B cell (primary cell): ENCODE measurements around the gene TKT. TPM values are rescaled to one million over a fixed set of nuclear protein-coding genes. Genes with fewer than 3 reads are reported as not detected.
A peak's percentile ranks its signal among the peaks of the same experiment; 100 is the strongest.
"Not testable (repeated sequence)": the region's sequence is repeated elsewhere in the genome, so short reads cannot be mapped to it uniquely, and the experiment has no call there.

Experiments used
- ATAC-seq: fragments of 200-7000 bp; cut with Tn5 transposase; one replicate; pipeline ENCODE4 v1.10.0; 2021; ENCODE audit warnings: low read depth, mild to moderate bottlenecking, moderate number of reproducible peaks, moderate library complexity
- CTCF ChIA-PET: fragments of 350-600 bp; sonication (Branson Sonifier 250); formaldehyde crosslinking; loops from one replicate; lab custom pipeline; 2021; ENCODE audit warnings: antibody characterized with exemption, inconsistent platforms; lab: Charles Lee
- POLR2A ChIA-PET: fragments of 350-600 bp; sonication (Branson Sonifier 250); formaldehyde crosslinking; loops from one replicate; lab custom pipeline; 2021; ENCODE audit warnings: antibody characterized with exemption; lab: Charles Lee
- DNase-seq: peaks from one replicate; pipeline ENCODE4 v3.0.0; 2013
- H2AFZ ChIP-seq: 2 replicates; pipeline ENCODE4 v1.6.1; 2012; ENCODE audit warnings: mild to moderate bottlenecking, low read depth, low read length; ENCODE audit not compliant: insufficient read depth, poor library complexity, severe bottlenecking
- H3K27ac ChIP-seq, 2 donors: 1 replicate in 1 of 2; 2 replicates in 1 of 2; pipeline ENCODE4 v1.5.1; 2012 to 2013; ENCODE audit warnings: low read length in 2 of 2, mild to moderate bottlenecking in 2 of 2, moderate library complexity in 1 of 2
- H3K27me3 ChIP-seq, 4 experiments: fragments of 200-600 bp in 1 of 4; sonication (generic) in 1 of 4; replicated peaks in 1 of 4; 1 replicate in 2 of 4; 2 replicates in 2 of 4; pipeline versions ENCODE4 v1.6.1 to v1.7.0; 2013 to 2016; ENCODE audit warnings: low read length in 3 of 4, mild to moderate bottlenecking in 2 of 4, mixed read lengths in 1 of 4, moderate library complexity in 1 of 4; ENCODE audit not compliant: insufficient read depth in 4 of 4, control insufficient read depth in 3 of 4; ENCODE audit errors: control extremely low read depth in 1 of 4
- H3K36me3 ChIP-seq, 2 experiments: replicated peaks in 1 of 2; 1 replicate in 1 of 2; 2 replicates in 1 of 2; pipeline versions ENCODE4 v1.6.1 to v1.7.1; 2013; ENCODE audit warnings: low read length in 1 of 2; ENCODE audit not compliant: insufficient read depth in 2 of 2, control insufficient read depth in 1 of 2; ENCODE audit errors: control extremely low read depth in 1 of 2, extremely low read depth in 1 of 2
- H3K4me1 ChIP-seq, 2 donors: fragments of 200-600 bp in 1 of 2; sonication (generic) in 1 of 2; 1 replicate in 1 of 2; 2 replicates in 1 of 2; pipeline versions ENCODE4 v1.5.1 to v1.6.1; 2013 to 2017; ENCODE audit warnings: low read length in 2 of 2; ENCODE audit not compliant: control insufficient read depth in 2 of 2, insufficient read depth in 2 of 2
- H3K4me2 ChIP-seq: replicated peaks from 2 replicates; pipeline ENCODE3; 2012; ENCODE audit warnings: mild to moderate bottlenecking, low read depth, low read length; ENCODE audit not compliant: poor library complexity, severe bottlenecking
- H3K4me3 ChIP-seq, 5 experiments: fragments of 200-600 bp in 1 of 5; sonication (generic) in 1 of 5; 1 replicate in 3 of 5; 2 replicates in 2 of 5; pipeline versions ENCODE4 v1.5.1 to v1.7.0; 2011 to 2016; ENCODE audit warnings: low read length in 4 of 5, mild to moderate bottlenecking in 4 of 5, low read depth in 2 of 5, control low read depth in 1 of 5, moderate library complexity in 1 of 5; ENCODE audit not compliant: insufficient read depth in 1 of 5; ENCODE audit errors: control extremely low read depth in 1 of 5, extremely low read depth in 1 of 5
- H3K79me2 ChIP-seq: fragments of 200-600 bp; sonication (generic); one replicate; pipeline ENCODE4 v1.6.0; 2016; ENCODE audit warnings: low read length; ENCODE audit not compliant: control insufficient read depth, insufficient read depth
- H3K9ac ChIP-seq: fragments of 200-600 bp; sonication (generic); 2 replicates; pipeline ENCODE4 v1.6.1; 2017; ENCODE audit warnings: mild to moderate bottlenecking, low read length, moderate library complexity
- H3K9me3 ChIP-seq, 3 donors: one replicate each; pipeline versions ENCODE4 v1.6.1 to v1.7.1; 2013; ENCODE audit warnings: low read length in 2 of 3; ENCODE audit not compliant: control insufficient read depth in 2 of 3, insufficient read depth in 1 of 3; ENCODE audit errors: control extremely low read depth in 1 of 3
- H4K20me1 ChIP-seq: 2 replicates; pipeline ENCODE4 v1.6.0; 2012; ENCODE audit warnings: mild to moderate bottlenecking, low read length; ENCODE audit not compliant: insufficient read depth, control insufficient read depth, poor library complexity, severe bottlenecking
- H3K27ac Mint-ChIP-seq: one replicate; pipeline ENCODE4 v1.8.0; 2021; ENCODE audit warnings: mixed read lengths
- H3K27me3 Mint-ChIP-seq: one replicate; pipeline ENCODE4 v1.8.0; 2021; ENCODE audit warnings: mixed read lengths
- H3K4me1 Mint-ChIP-seq: one replicate; pipeline ENCODE4 v1.8.0; 2021; ENCODE audit warnings: mixed read lengths
- H3K4me3 Mint-ChIP-seq: one replicate; pipeline ENCODE4 v1.8.0; 2021; ENCODE audit warnings: mixed read lengths
- H3K9me3 Mint-ChIP-seq: one replicate; pipeline ENCODE4 v1.8.0; 2022; ENCODE audit warnings: mixed read lengths; ENCODE audit not compliant: insufficient read depth
- EZH2 ChIP-seq: IDR thresholded peaks from 2 replicates; pipeline ENCODE4 v1.6.1; 2012; ENCODE audit warnings: borderline replicate concordance, low read depth, mild to moderate bottlenecking, moderate library complexity, low read length; ENCODE audit not compliant: insufficient read depth, poor library complexity, severe bottlenecking
- WGBS: methylation state at CpG from one replicate; pipeline ENCODE4 v1.1.5; 2013; ENCODE audit warnings: missing lambda C conversion rate; ENCODE audit not compliant: insufficient coverage; 5-methylcytosine and 5-hydroxymethylcytosine counted together
- intact Hi-C: fragments of 100-400 bp; cut with micrococcal nuclease; formaldehyde crosslinking; loops from one replicate; pipeline ENCODE4 v1.10.0; 2022
- polyA plus RNA-seq: library from polyadenylated mRNA; depleted of rRNA; stranded (reverse); fragments of >200 nt; gene quantifications from 2 replicates; pipeline ENCODE4 v1.2.3, GENCODE V29; 2012
- total RNA-seq, 2 donors: library from RNA; stranded (reverse); fragments of 120-200 nt in 1 of 2; gene quantifications; 1 replicate in 1 of 2; 2 replicates in 1 of 2; pipeline versions ENCODE4 v1.2.3 to v1.2.4, GENCODE V29; 2013 to 2022
- TF ChIP-seq, protein P1 (sequence below): fragments of 200-600 bp; IDR thresholded peaks from one replicate; pipeline ENCODE4 v1.8.0; 2022; ENCODE audit warnings: antibody characterized with exemption, mild to moderate bottlenecking

Gene TKT
- total and polyA plus RNA-seq, 2 donors (not counting 1 experiment from before 2014, with no cell fraction given), result 69.5 to 81.0 TPM

DNA sequence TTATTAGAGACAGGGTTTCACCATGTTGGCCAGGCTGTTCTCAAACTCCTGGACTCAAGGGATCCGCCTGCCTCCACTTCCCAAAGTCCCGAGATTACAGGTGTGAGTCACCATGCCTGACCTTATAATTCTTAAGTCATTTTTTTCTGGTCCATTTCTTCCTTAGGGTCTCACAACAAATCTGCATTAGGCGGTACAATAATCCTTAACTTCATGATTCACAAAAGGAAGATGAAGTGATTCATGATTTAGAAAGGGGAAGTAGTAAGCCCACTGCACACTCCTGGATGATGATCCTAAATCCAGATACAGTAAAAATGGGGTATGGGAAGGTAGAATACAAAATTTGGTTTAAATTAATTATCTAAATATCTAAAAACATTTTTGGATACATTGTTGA, 45.0 kb upstream of the TKT start:
- H3K27ac Mint-ChIP-seq, result no peak overlapping the region
- no peak for DNase-seq
- H3K27me3 Mint-ChIP-seq, result no peaks in the 10 kb centered on the region
- H3K9me3 ChIP-seq, result no peaks in the 10 kb centered on the region
- H3K36me3 ChIP-seq, result peaks cover 17 to 48% of the 10 kb centered on the region in 2 experiments
- peaks cover 4% of the 10 kb centered on the region for H3K4me1 Mint-ChIP-seq
- ChIA-PET POLR2A (no interaction called here), CTCF (interaction anchor here (0.8 to 2.4 kb wide), 4 partner anchors 11 to 410 kb away, joined by 3 to 10 read pairs (median 4); no protein-coding TSS in a partner anchor)
- no peaks in the 10 kb centered on the region for H4K20me1 ChIP-seq
- H3K4me3 ChIP-seq, result no peak overlapping the region
- TF ChIP-seq, protein P1, sequence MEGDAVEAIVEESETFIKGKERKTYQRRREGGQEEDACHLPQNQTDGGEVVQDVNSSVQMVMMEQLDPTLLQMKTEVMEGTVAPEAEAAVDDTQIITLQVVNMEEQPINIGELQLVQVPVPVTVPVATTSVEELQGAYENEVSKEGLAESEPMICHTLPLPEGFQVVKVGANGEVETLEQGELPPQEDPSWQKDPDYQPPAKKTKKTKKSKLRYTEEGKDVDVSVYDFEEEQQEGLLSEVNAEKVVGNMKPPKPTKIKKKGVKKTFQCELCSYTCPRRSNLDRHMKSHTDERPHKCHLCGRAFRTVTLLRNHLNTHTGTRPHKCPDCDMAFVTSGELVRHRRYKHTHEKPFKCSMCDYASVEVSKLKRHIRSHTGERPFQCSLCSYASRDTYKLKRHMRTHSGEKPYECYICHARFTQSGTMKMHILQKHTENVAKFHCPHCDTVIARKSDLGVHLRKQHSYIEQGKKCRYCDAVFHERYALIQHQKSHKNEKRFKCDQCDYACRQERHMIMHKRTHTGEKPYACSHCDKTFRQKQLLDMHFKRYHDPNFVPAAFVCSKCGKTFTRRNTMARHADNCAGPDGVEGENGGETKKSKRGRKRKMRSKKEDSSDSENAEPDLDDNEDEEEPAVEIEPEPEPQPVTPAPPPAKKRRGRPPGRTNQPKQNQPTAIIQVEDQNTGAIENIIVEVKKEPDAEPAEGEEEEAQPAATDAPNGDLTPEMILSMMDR, result no peak
- TF ChIP-seq EZH2, result no peak
- no peaks in the 10 kb centered on the region for H3K4me1 ChIP-seq
- H3K27ac ChIP-seq, result no peak overlapping the region
- 100% methylated on average over 2 of the region's 3 CpGs for WGBS
- ATAC-seq, result no peak
- no peak overlapping the region for H3K9ac ChIP-seq
- no peak overlapping the region for H3K4me3 Mint-ChIP-seq
- H2AFZ ChIP-seq, result no peak overlapping the region
- intact Hi-C loops, result no loop called here
- H3K9me3 Mint-ChIP-seq, result no peaks in the 10 kb centered on the region
- H3K27me3 ChIP-seq, result no peaks in the 10 kb centered on the region
- H3K79me2 ChIP-seq, result no peaks in the 10 kb centered on the region
- no peak overlapping the region for H3K4me2 ChIP-seq

DNA sequence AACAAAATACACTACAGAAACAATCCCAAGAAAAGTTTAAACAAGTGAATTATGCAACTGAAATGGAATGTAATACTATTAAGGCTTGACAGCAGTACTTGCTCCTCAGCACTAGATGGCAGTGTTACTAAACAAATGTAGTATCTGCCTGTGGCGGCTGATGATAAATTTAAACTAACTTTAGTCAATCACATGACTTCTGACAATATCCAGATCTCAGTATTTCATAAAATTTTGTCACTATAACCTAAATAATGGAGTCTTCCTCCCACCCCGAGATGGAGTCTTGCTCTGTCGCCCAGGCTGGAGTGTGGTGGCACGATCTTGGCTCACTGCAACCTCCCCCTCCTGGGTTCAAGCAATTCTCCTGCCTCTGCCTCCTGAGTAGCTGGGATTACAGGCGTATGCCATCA, 43.8 kb upstream of the TKT start:
- H3K4me3 ChIP-seq, H3K9ac ChIP-seq, H3K9me3 Mint-ChIP-seq, H3K4me1 Mint-ChIP-seq, H2AFZ ChIP-seq, H3K4me3 Mint-ChIP-seq, H3K27me3 Mint-ChIP-seq, H3K4me2 ChIP-seq, H3K27me3 ChIP-seq, H3K79me2 ChIP-seq, POLR2A ChIA-PET, H3K27ac Mint-ChIP-seq, H3K4me1 ChIP-seq, H3K9me3 ChIP-seq, H3K27ac ChIP-seq, H4K20me1 ChIP-seq: not testable (repeated sequence)
- peaks cover 17 to 44% of the 10 kb centered on the region in 2 experiments for H3K36me3 ChIP-seq
- DNase-seq (peak; percentile 61), ATAC-seq (peak; percentile 64)
- intact Hi-C loops, result loop anchor here (1.0 to 10.0 kb wide), 2 partner anchors 185 to 1875 kb away; no protein-coding TSS in a partner anchor
- WGBS, result 0% methylated on average over 1 of the region's 5 CpGs
- CTCF ChIA-PET, result interaction anchor here (1.1 to 2.4 kb wide), 5 partner anchors 8 to 411 kb away, joined by 4 to 10 read pairs (median 4); no protein-coding TSS in a partner anchor
- TF ChIP-seq, protein P1, result peak; percentile 88
